ENCODE measurements around the gene KIF5A.

DNA sequence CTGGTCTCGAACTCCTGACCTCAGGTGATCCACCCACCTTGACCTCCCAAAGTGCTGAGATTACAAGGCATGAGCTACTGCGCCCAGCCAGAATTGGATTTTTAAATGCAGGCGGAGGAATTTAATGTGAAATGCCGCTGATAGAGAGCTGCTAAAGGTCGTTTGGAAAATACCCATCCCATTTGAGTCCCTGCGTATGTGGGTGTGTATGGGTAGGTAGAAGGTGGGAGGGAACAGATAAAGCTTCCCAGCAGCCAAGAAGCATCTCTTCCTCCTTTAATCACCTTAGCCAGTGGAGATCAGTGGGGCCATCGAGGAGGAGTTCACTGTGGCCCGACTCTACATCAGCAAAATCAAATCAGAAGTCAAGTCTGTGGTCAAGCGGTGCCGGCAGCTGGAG, 25.0 kb downstream of the KIF5A start:
- no peak for TF ChIP-seq CTCF (IDR thresholded peaks at IDR 0.05; ENCODE audit: low read length)
- no peak for TF ChIP-seq EZH2 (IDR thresholded peaks at IDR 0.05; ENCODE audit: borderline replicate concordance, low read length)

Data from OCI-LY1 (cell line).